Tibial artery (tissue), 4 donors: Measurements from ENCODE around the gene VPREB1.
"Not testable (repeated sequence)": the region's sequence is repeated elsewhere in the genome, so short reads cannot be mapped to it uniquely, and the experiment has no call there.

Experiments used
- DNase-seq, 2 donors: peaks; one replicate each; pipeline ENCODE4 v3.0.0-alpha.2; 2019
- H3K27ac ChIP-seq, 2 donors: fragments of 200-600 bp; sonication (generic) in 1 of 2; 1 replicate in 1 of 2; 2 replicates in 1 of 2; pipeline ENCODE4 v1.5.1; 2018 to 2019; ENCODE audit warnings: mild to moderate bottlenecking in 1 of 2
- H3K27me3 ChIP-seq, 2 donors: fragments of 200-600 bp; sonication (generic) in 1 of 2; one replicate each; pipeline versions ENCODE4 v1.5.1 to v1.6.0; 2016 to 2019
- H3K36me3 ChIP-seq, 3 donors: fragments of 200-600 bp; sonication (generic) in 2 of 3; one replicate each; pipeline ENCODE4 v1.5.1; 2016 to 2019; ENCODE audit warnings: mild to moderate bottlenecking in 2 of 3
- H3K4me1 ChIP-seq, 4 donors: fragments of 200-600 bp; sonication (generic) in 2 of 4; 1 replicate in 3 of 4; 2 replicates in 1 of 4; pipeline ENCODE4 v1.5.1; 2016 to 2019
- H3K4me3 ChIP-seq, 2 donors: fragments of 200-600 bp; sonication (generic) in 1 of 2; 1 replicate in 1 of 2; 2 replicates in 1 of 2; pipeline ENCODE4 v1.5.1; 2018 to 2019; ENCODE audit warnings: mild to moderate bottlenecking in 2 of 2
- H3K9me3 ChIP-seq, 3 donors: fragments of 200-600 bp; sonication (generic) in 1 of 3; one replicate each; pipeline ENCODE4 v1.5.1; 2016 to 2019
- intact Hi-C: fragments of 100-400 bp; cut with DNase I; formaldehyde crosslinking; loops from one replicate; pipeline ENCODE4 v1.15.0; 2023; ENCODE audit warnings: low total_unique reads

The VPREB1 gene

GRCh38 chr22:22262332-22263074 lies 17.9 kb downstream of the VPREB1 start:
- H3K27ac ChIP-seq, H3K9me3 ChIP-seq, H3K36me3 ChIP-seq, H3K4me1 ChIP-seq, H3K4me3 ChIP-seq, H3K27me3 ChIP-seq, intact Hi-C loops: not testable (repeated sequence)
- DNase-seq, result peak; percentile 55 to 58

- H3K27ac ChIP-seq, DNase-seq, H3K9me3 ChIP-seq, H3K27me3 ChIP-seq, H3K36me3 ChIP-seq, intact Hi-C loops, H3K4me1 ChIP-seq, H3K4me3 ChIP-seq: not testable (repeated sequence)
These were observed 19.2 kb downstream of the VPREB1 start for GRCh38 chr22:22263823-22264222.

GRCh38 chr22:22270036-22270676 lies 25.6 kb downstream of the VPREB1 start:
- H3K36me3 ChIP-seq, intact Hi-C loops, H3K27me3 ChIP-seq, H3K9me3 ChIP-seq, H3K27ac ChIP-seq, H3K4me3 ChIP-seq, H3K4me1 ChIP-seq: not testable (repeated sequence)
- DNase-seq, result peak in 1 of 2 donors; percentile 55

GRCh38 chr22:22277423-22277822 lies 32.8 kb downstream of the VPREB1 start:
- H3K27me3 ChIP-seq, H3K27ac ChIP-seq, H3K36me3 ChIP-seq, H3K4me3 ChIP-seq, H3K9me3 ChIP-seq, DNase-seq, intact Hi-C loops, H3K4me1 ChIP-seq: not testable (repeated sequence)

GRCh38 chr22:22284962-22285756 lies 40.6 kb downstream of the VPREB1 start:
- H3K4me3 ChIP-seq, DNase-seq, H3K27ac ChIP-seq, H3K27me3 ChIP-seq, H3K4me1 ChIP-seq, H3K36me3 ChIP-seq, H3K9me3 ChIP-seq, intact Hi-C loops: not testable (repeated sequence)

- H3K27ac ChIP-seq, intact Hi-C loops, H3K4me3 ChIP-seq, H3K27me3 ChIP-seq, H3K9me3 ChIP-seq, H3K36me3 ChIP-seq, H3K4me1 ChIP-seq, DNase-seq: not testable (repeated sequence)
These were observed 42.0 kb downstream of the VPREB1 start for GRCh38 chr22:22286390-22287105.

- intact Hi-C loops, H3K4me3 ChIP-seq, H3K4me1 ChIP-seq, DNase-seq, H3K9me3 ChIP-seq, H3K27ac ChIP-seq, H3K27me3 ChIP-seq: not testable (repeated sequence)
- peaks cover 0 to 14% (median 3%) of the 10 kb centered on the region in 3 donors for H3K36me3 ChIP-seq
These were observed 42.6 kb downstream of the VPREB1 start for GRCh38 chr22:22287106-22287626.

GRCh38 chr22:22289666-22290065 lies 45.1 kb downstream of the VPREB1 start:
- H3K36me3 ChIP-seq, result peaks cover 0 to 33% (median 15%) of the 10 kb centered on the region in 3 donors
- intact Hi-C loops, H3K27me3 ChIP-seq, H3K4me1 ChIP-seq, DNase-seq, H3K4me3 ChIP-seq, H3K27ac ChIP-seq, H3K9me3 ChIP-seq: not testable (repeated sequence)

- H3K27ac ChIP-seq, H3K9me3 ChIP-seq, H3K27me3 ChIP-seq, DNase-seq, intact Hi-C loops, H3K4me1 ChIP-seq, H3K4me3 ChIP-seq: not testable (repeated sequence)
- peaks cover 0 to 33% (median 15%) of the 10 kb centered on the region in 3 donors for H3K36me3 ChIP-seq
These were observed 46.7 kb downstream of the VPREB1 start for GRCh38 chr22:22291129-22291806.

GRCh38 chr22:22292656-22293055 lies 48.1 kb downstream of the VPREB1 start:
- DNase-seq, H3K9me3 ChIP-seq, H3K4me1 ChIP-seq, intact Hi-C loops, H3K27ac ChIP-seq, H3K27me3 ChIP-seq, H3K4me3 ChIP-seq: not testable (repeated sequence)
- H3K36me3 ChIP-seq, result peaks cover 0 to 33% (median 15%) of the 10 kb centered on the region in 3 donors

DNA sequence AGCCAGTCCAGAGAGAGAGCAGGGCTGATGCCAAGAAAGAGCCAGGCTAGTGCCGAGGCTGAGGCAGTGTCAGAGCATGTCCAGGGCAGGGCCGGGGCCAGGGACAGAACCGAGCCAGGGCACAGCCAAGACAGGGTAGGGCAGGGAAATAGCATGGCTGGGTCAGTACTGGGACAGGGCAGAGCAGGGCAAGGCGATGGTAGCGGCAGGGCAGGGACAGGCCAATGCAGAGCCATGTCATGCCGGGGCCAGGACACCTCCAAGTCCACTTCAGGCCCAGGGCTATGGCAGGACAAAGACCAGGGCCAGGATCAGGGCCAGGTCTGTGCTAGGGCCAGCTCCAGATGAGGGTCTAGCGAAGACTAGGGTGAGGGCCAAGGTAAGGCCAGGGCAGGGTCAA lies 48.9 kb downstream of the VPREB1 start:
- H3K4me1 ChIP-seq, intact Hi-C loops, H3K27me3 ChIP-seq, H3K9me3 ChIP-seq, H3K27ac ChIP-seq, DNase-seq, H3K4me3 ChIP-seq: not testable (repeated sequence)
- peaks cover 0 to 33% (median 15%) of the 10 kb centered on the region in 3 donors for H3K36me3 ChIP-seq

GRCh38 chr22:22294641-22295040 lies 50.1 kb downstream of the VPREB1 start:
- DNase-seq, H3K4me1 ChIP-seq, intact Hi-C loops: not testable (repeated sequence)

More at GRCh38 chr22:22294641-22295040, 50.1 kb downstream of the VPREB1 start:
- not testable (repeated sequence) for H3K4me3 ChIP-seq, H3K27me3 ChIP-seq, H3K27ac ChIP-seq, H3K9me3 ChIP-seq
- peaks cover 0 to 33% (median 15%) of the 10 kb centered on the region in 3 donors for H3K36me3 ChIP-seq
